ENCODE results near the gene TOP2A. TPM values are rescaled to one million over a fixed set of nuclear protein-coding genes. Genes with fewer than 3 reads are reported as not detected.

TOP2A gene
- total and polyA plus RNA-seq, 9 of the 15 experiments (the other 6 are each of a cell fraction or from before 2014, with no cell fraction given) = 133 to 347 (median 259) TPM

GRCh38 chr17:40352237-40352778 lies 65.4 kb downstream of the TOP2A start:
- BruUV-seq (replicated peaks) = no TSS peak
- Histone ChIP-seq H3K4me3 (no peak overlapping the region), H3K4me2 (ENCODE audit: insufficient read depth, low read length) (no peak overlapping the region), H3K27ac (ENCODE audit: extremely low read depth, low read depth, low read length) (no peak overlapping the region), H3K9ac (ENCODE audit: insufficient read depth in 1 of 2, low read depth in 2 of 2, low read length in 2 of 2) (peak overlapping the region in 1 of 2 experiments; percentile 65; a peak in 1 of 4 replicates), H3K79me2 (ENCODE audit: control insufficient read depth, insufficient read depth, low read length) (peaks cover 16% of the 10 kb centered on the region; the same call in 2 of the 3 replicates), H3K4me1 (replicated peaks in 1 of 2; ENCODE audit: control insufficient read depth in 2 of 2, insufficient read depth in 2 of 2, low read length in 2 of 2) (peaks cover 12 to 66% of the 10 kb centered on the region in 2 experiments; a peak in 4 of 5 replicates), H3K36me3 (ENCODE audit: control insufficient read depth, insufficient read depth, low read length) (peaks cover 66% of the 10 kb centered on the region; the same call in 2 of the 3 replicates), H4K20me1 (replicated peaks; ENCODE audit: control insufficient read depth, insufficient read depth, low read length) (0 out of 2 replicates have a peak, but pooled peaks cover 3% of the 10 kb centered on the region), H3K9me3 (replicated peaks; ENCODE audit: control insufficient read depth, insufficient read depth, low read depth, low read length) (no peaks in the 10 kb centered on the region), H2AFZ (ENCODE audit: low read depth, low read length) (no peak overlapping the region), H3K27me3 (ENCODE audit: control insufficient read depth in 2 of 2, insufficient read depth in 2 of 2, low read length in 2 of 2) (no peaks in the 10 kb centered on the region), H3K9me1 (ENCODE audit: control insufficient read depth, insufficient read depth, low read length) (no peaks in the 10 kb centered on the region)
- CTCF ChIA-PET (ENCODE audit: low intra/inter-chr PET ratio) = interaction anchor here (0.8 kb wide), 1 partner anchor 49 kb away, joined by 3 read pairs; no protein-coding TSS in a partner anchor
- POLR2A ChIA-PET = interaction anchor here (0.7 to 1.2 kb wide), 3 partner anchors 21 to 413 kb away, joined by 3 to 4 read pairs (median 4); no protein-coding TSS in a partner anchor
- WGBS (ENCODE audit: insufficient coverage, low coverage, missing lambda C conversion rate) = 86% methylated on average over 7 of the region's 7 CpGs
- FAIRE-seq (no peak), DNase-seq (ENCODE audit: extremely low read depth in 1 of 4, low spot score in 3 of 4) (no peak), ATAC-seq (no peak)
- intact Hi-C loops (cut with micrococcal nuclease) = loop anchor here (10.0 kb wide), 1 partner anchor 338 kb away; the partner anchor contains the start of gene CSF3
- in situ Hi-C loops (cut with MboI) = loop anchor here (5.0 to 10.0 kb wide), 3 partner anchors 50 to 338 kb away; partner anchors contain the start of gene CSF3
- no peak for TF ChIP-seq USF1 (CRISPR knock-in tag; IDR thresholded peaks at IDR 0.05)
- no peak for TF ChIP-seq TAF15 (IDR thresholded peaks at IDR 0.05; ENCODE audit: low read depth, low read length)
- TF ChIP-seq TRIM24 (IDR thresholded peaks at IDR 0.05) = no peak
- TF ChIP-seq NBN (IDR thresholded peaks at IDR 0.05; ENCODE audit: low read depth) = no peak
- TF ChIP-seq ETS1 (conservative IDR thresholded peaks at IDR 0.05; ENCODE audit: control insufficient read depth, low read depth, low read length) = no peak
- TF ChIP-seq LEF1 (IDR thresholded peaks at IDR 0.05) = no peak
- TF ChIP-seq XRCC3 (IDR thresholded peaks at IDR 0.05) = no peak
- no peak for TF ChIP-seq PATZ1 (CRISPR knock-in tag; IDR thresholded peaks at IDR 0.05; ENCODE audit: borderline replicate concordance)
- TF ChIP-seq FOXM1 (IDR thresholded peaks at IDR 0.05; ENCODE audit: low read depth) = no peak
- TF ChIP-seq FOXM1 (CRISPR knock-in tag; IDR thresholded peaks at IDR 0.05; ENCODE audit: low read depth) = no peak
- no peak for TF ChIP-seq U2AF1 (optimal IDR thresholded peaks at IDR 0.05; ENCODE audit: low read depth, low read length)
- TF ChIP-seq POLR2AphosphoS5 (IDR thresholded peaks at IDR 0.05; ENCODE audit: control insufficient read depth, insufficient read depth, low read depth, low read length) = no peak
- no peak for TF ChIP-seq NFYB (IDR thresholded peaks at IDR 0.05; ENCODE audit: extremely low read depth, insufficient read length)
- no peak for TF ChIP-seq ZBTB43 (CRISPR knock-in tag; IDR thresholded peaks at IDR 0.05)
- no peak for TF ChIP-seq EHMT2 (IDR thresholded peaks at IDR 0.05)
- TF ChIP-seq ILK (tag; IDR thresholded peaks at IDR 0.05; ENCODE audit: borderline replicate concordance, low read depth) = no peak
- no peak for TF ChIP-seq NCOA4 (IDR thresholded peaks at IDR 0.05; ENCODE audit: partially characterized antibody)
- no peak for TF ChIP-seq ZNF551 (CRISPR knock-in tag; IDR thresholded peaks at IDR 0.05)
